Body of pancreas (tissue), 4 donors: Measurements from ENCODE around the gene USP48. TPM values are rescaled to one million over a fixed set of nuclear protein-coding genes. Genes with fewer than 3 reads are reported as not detected.

Experiments used
- ATAC-seq: fragments of 150-250 bp; one replicate; pipeline ENCODE4 v1.9.1; 2016
- DNase-seq, 4 donors: peaks; one replicate each; pipeline ENCODE4 v3.0.0-alpha.2; 2019
- H3K27ac ChIP-seq, 4 donors: fragments of 200-600 bp; sonication (generic); 1 replicate in 3 of 4; 2 replicates in 1 of 4; pipeline versions ENCODE4 v1.5.1 to v1.6.1; 2016 to 2019; ENCODE audit warnings: mild to moderate bottlenecking in 1 of 4, mixed read lengths in 1 of 4, moderate library complexity in 1 of 4
- H3K27me3 ChIP-seq, 2 donors: fragments of 200-600 bp; sonication (generic); one replicate each; pipeline ENCODE4 v1.6.0; 2016; ENCODE audit warnings: mild to moderate bottlenecking in 1 of 2
- H3K36me3 ChIP-seq, 2 donors: fragments of 200-600 bp; sonication (generic); replicated peaks in 1 of 2; 2 replicates each; pipeline ENCODE4 v1.5.1; 2016; ENCODE audit warnings: low read depth in 2 of 2; ENCODE audit not compliant: insufficient read depth in 1 of 2
- H3K4me1 ChIP-seq: fragments of 200-600 bp; sonication (generic); one replicate; pipeline ENCODE4 v1.6.0; 2016
- H3K4me3 ChIP-seq, 2 donors: fragments of 200-600 bp; sonication (generic); 1 replicate in 1 of 2; 2 replicates in 1 of 2; pipeline ENCODE4 v1.5.1; 2016 to 2019
- H3K9me3 ChIP-seq, 3 donors: fragments of 200-600 bp; sonication (generic); 1 replicate in 2 of 3; 2 replicates in 1 of 3; pipeline ENCODE4 v1.5.1; 2016
- POLR2A ChIP-seq, 3 donors: fragments of 450-650 bp; IDR thresholded peaks; one replicate each; pipeline ENCODE4 v1.6.1; 2016; ENCODE audit warnings: antibody characterized with exemption in 3 of 3, mild to moderate bottlenecking in 2 of 3
- WGBS, 2 donors: methylation state at CpG; one replicate each; pipeline ENCODE4 v1.1.5; 2017; 5-methylcytosine and 5-hydroxymethylcytosine counted together
- intact Hi-C: fragments of 100-400 bp; cut with DNase I; formaldehyde crosslinking; loops from one replicate; pipeline ENCODE4 v1.15.1; 2023
- total RNA-seq, 2 donors: library from RNA; depleted of rRNA; stranded (reverse); fragments of >200 nt; gene quantifications; one replicate each; pipeline ENCODE4 v1.1.0, GENCODE V29; 2016
- TF ChIP-seq, protein P1 (sequence below), 7 experiments: fragments of 450-650 bp in 4 of 7; fragments of 200-600 bp in 3 of 7; sonication (generic) in 3 of 7; IDR thresholded peaks; one replicate each; pipeline ENCODE4 v1.5.1; 2016 to 2019; ENCODE audit warnings: antibody characterized with exemption in 7 of 7

The USP48 gene
- total RNA-seq, 2 donors from 2014 or later: 25.4 to 72.9 TPM

- intact Hi-C loops: loop anchor here (5.0 kb wide), 1 partner anchor 60 kb away; no protein-coding TSS in a partner anchor
- TF ChIP-seq, protein P1, sequence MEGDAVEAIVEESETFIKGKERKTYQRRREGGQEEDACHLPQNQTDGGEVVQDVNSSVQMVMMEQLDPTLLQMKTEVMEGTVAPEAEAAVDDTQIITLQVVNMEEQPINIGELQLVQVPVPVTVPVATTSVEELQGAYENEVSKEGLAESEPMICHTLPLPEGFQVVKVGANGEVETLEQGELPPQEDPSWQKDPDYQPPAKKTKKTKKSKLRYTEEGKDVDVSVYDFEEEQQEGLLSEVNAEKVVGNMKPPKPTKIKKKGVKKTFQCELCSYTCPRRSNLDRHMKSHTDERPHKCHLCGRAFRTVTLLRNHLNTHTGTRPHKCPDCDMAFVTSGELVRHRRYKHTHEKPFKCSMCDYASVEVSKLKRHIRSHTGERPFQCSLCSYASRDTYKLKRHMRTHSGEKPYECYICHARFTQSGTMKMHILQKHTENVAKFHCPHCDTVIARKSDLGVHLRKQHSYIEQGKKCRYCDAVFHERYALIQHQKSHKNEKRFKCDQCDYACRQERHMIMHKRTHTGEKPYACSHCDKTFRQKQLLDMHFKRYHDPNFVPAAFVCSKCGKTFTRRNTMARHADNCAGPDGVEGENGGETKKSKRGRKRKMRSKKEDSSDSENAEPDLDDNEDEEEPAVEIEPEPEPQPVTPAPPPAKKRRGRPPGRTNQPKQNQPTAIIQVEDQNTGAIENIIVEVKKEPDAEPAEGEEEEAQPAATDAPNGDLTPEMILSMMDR (IDR thresholded peaks at IDR 0.05): no peak
- TF ChIP-seq POLR2A (IDR thresholded peaks at IDR 0.05): no peak
- no peaks in the 10 kb centered on the region for H3K27me3 ChIP-seq
- no peaks in the 10 kb centered on the region for H3K9me3 ChIP-seq
- ATAC-seq (no peak), DNase-seq (peak in 2 of 4 donors; percentile 3 to 6)
- H3K27ac ChIP-seq: no peak overlapping the region
- H3K4me3 ChIP-seq: no peak overlapping the region
- peaks cover 5% of the 10 kb centered on the region for H3K4me1 ChIP-seq
- 83 to 85% methylated on average over 5 of the region's 5 CpGs for WGBS, 2 donors
- no peaks in the 10 kb centered on the region for H3K36me3 ChIP-seq
Measured at GRCh38 chr1:21661886-21662285, 121.1 kb downstream of the USP48 start.

GRCh38 chr1:21659924-21660326 is 123.0 kb downstream of the USP48 start:
- DNase-seq (peak in 1 of 4 donors; percentile 11), ATAC-seq (no peak)
- WGBS, 2 donors: 10 to 49% methylated on average over 2 to 4 of the region's 4 CpGs
- no peak overlapping the region for H3K4me3 ChIP-seq
- no peak overlapping the region for H3K27ac ChIP-seq
- TF ChIP-seq POLR2A (IDR thresholded peaks at IDR 0.05): no peak
- TF ChIP-seq, protein P1 (IDR thresholded peaks at IDR 0.05): no peak
- intact Hi-C loops: loop anchor here (5.0 to 10.0 kb wide), 3 partner anchors 58 to 425 kb away; no protein-coding TSS in a partner anchor
- no peaks in the 10 kb centered on the region for H3K27me3 ChIP-seq
- no peaks in the 10 kb centered on the region for H3K9me3 ChIP-seq
- peaks cover 16% of the 10 kb centered on the region for H3K4me1 ChIP-seq
- H3K36me3 ChIP-seq: no peaks in the 10 kb centered on the region

GRCh38 chr1:21659099-21659923 is 123.6 kb downstream of the USP48 start:
- intact Hi-C loops: loop anchor here (5.0 to 10.0 kb wide), 2 partner anchors 147 to 425 kb away; no protein-coding TSS in a partner anchor
- DNase-seq (peak; percentile 82 to 85 (median 84)), ATAC-seq (peak; percentile 90)
- no peaks in the 10 kb centered on the region for H3K27me3 ChIP-seq
- H3K27ac ChIP-seq: no peak overlapping the region
- no peaks in the 10 kb centered on the region for H3K9me3 ChIP-seq
- 3 to 10% methylated on average over 10 to 58 of the region's 64 CpGs for WGBS, 2 donors
- TF ChIP-seq, protein P1 (IDR thresholded peaks at IDR 0.05): peak; percentile 95 to 99 (median 99)
- TF ChIP-seq POLR2A (IDR thresholded peaks at IDR 0.05): no peak
- no peak overlapping the region for H3K4me3 ChIP-seq
- H3K36me3 ChIP-seq: no peaks in the 10 kb centered on the region
- peaks cover 16% of the 10 kb centered on the region for H3K4me1 ChIP-seq

DNA sequence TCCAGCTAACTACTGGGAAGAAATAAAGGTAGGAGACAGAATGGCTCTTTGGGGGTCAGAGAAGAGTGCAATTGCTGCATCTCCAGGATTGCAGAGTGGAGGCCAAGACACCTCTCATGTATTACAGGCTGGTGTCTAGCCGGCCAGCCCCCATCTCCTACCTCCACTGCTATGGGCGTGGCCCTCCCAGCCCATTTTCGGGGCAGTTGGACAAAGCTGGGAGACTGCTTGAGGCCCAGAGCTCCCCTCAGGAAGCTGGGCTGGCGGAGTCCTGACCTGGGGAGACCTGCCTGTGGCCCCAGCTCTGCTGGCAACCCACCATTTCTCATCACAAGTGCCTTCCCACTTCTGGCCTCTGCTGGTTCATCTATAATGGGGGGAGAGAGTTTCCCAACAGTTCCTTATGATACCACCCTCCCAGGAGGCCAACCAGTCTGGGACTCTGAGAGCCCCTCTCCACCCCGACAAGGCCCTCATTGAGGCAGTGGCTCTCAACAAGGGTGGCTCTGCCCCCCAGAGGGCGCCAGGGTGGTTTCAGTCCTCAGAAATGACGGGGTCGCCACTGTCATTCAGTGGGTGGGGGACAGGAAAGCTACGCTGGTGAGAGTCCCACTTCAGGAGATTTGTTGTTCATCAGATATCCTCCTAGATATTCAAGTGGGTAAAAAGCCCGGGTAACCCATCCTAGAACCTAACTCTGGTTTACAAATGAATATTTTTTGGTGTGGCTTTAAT is 125.3 kb downstream of the USP48 start:
- intact Hi-C loops: loop anchor here (5.0 to 10.0 kb wide), 2 partner anchors 145 to 423 kb away; no protein-coding TSS in a partner anchor
- DNase-seq (no peak), ATAC-seq (no peak)
- Histone ChIP-seq H3K36me3 (no peaks in the 10 kb centered on the region), H3K4me3 (no peak overlapping the region), H3K27me3 (no peaks in the 10 kb centered on the region), H3K27ac (no peak overlapping the region), H3K4me1 (peaks cover 16% of the 10 kb centered on the region), H3K9me3 (no peaks in the 10 kb centered on the region)
- TF ChIP-seq, protein P1 (IDR thresholded peaks at IDR 0.05): no peak
- TF ChIP-seq POLR2A (IDR thresholded peaks at IDR 0.05): no peak
- 63 to 68% methylated on average over 4 to 10 of the region's 10 CpGs for WGBS, 2 donors
